Karpas-422 (cell line): ENCODE data around the gene BAZ1B. TPM values are rescaled to one million over a fixed set of nuclear protein-coding genes. Genes with fewer than 3 reads are reported as not detected.
"Not testable (repeated sequence)": the region's sequence is repeated elsewhere in the genome, so short reads cannot be mapped to it uniquely, and the experiment has no call there.

ENCODE experiments used
- DNase-seq: peaks from one replicate; pipeline ENCODE4 v3.0.0-alpha.2; 2015
- H2AFZ ChIP-seq: fragments of 200-600 bp; sonication (generic); 2 replicates; pipeline ENCODE4 v1.6.1; 2014; ENCODE audit warnings: antibody characterized with exemption, low read length, mixed read lengths
- H3K27ac ChIP-seq: fragments of 200-600 bp; sonication (generic); 2 replicates; pipeline ENCODE4 v1.5.1; 2014; ENCODE audit warnings: mild to moderate bottlenecking, low read length, moderate library complexity
- H3K27me3 ChIP-seq: fragments of 200-600 bp; sonication (generic); 2 replicates; pipeline ENCODE4 v1.6.1; 2014; ENCODE audit warnings: low read length, mixed read lengths
- H3K36me3 ChIP-seq: fragments of 200-600 bp; sonication (generic); 2 replicates; pipeline ENCODE4 v1.6.1; 2014; ENCODE audit warnings: low read length, mixed read lengths; ENCODE audit not compliant: insufficient read depth
- H3K4me1 ChIP-seq: fragments of 200-600 bp; sonication (generic); 2 replicates; pipeline ENCODE4 v1.6.1; 2014; ENCODE audit warnings: mild to moderate bottlenecking, low read length, mixed read lengths
- H3K4me2 ChIP-seq: fragments of 200-600 bp; sonication (generic); 2 replicates; pipeline ENCODE4 v1.6.1; 2014; ENCODE audit warnings: low read length, low read depth, mild to moderate bottlenecking; ENCODE audit not compliant: poor library complexity, severe bottlenecking
- H3K4me3 ChIP-seq: fragments of 200-600 bp; sonication (generic); 2 replicates; pipeline ENCODE4 v1.5.1; 2014; ENCODE audit warnings: mild to moderate bottlenecking, antibody characterized with exemption, low read length, mixed read lengths
- H3K79me2 ChIP-seq: fragments of 200-600 bp; sonication (generic); 2 replicates; pipeline ENCODE4 v1.6.1; 2014; ENCODE audit warnings: mild to moderate bottlenecking, low read length, mixed read lengths
- H3K9ac ChIP-seq: fragments of 200-600 bp; sonication (generic); 2 replicates; pipeline ENCODE4 v1.6.0; 2014; ENCODE audit warnings: low read length
- H3K9me2 ChIP-seq: fragments of 200-600 bp; sonication (generic), shearing (Covaris generic); replicated peaks from 2 replicates; pipeline ENCODE4 v1.6.0; 2014; ENCODE audit warnings: mild to moderate bottlenecking, low read length, moderate library complexity; ENCODE audit not compliant: insufficient read depth
- H3K9me3 ChIP-seq: fragments of 300-700, 200-600 bp; sonication (generic); 2 replicates; pipeline ENCODE4 v1.6.1; 2014; ENCODE audit warnings: low read length, mixed read lengths
- H4K20me1 ChIP-seq: fragments of 200-600 bp; sonication (generic); 2 replicates; pipeline ENCODE4 v1.6.1; 2014; ENCODE audit warnings: mild to moderate bottlenecking, antibody characterized with exemption, low read length, low read depth; ENCODE audit not compliant: insufficient read depth
- total RNA-seq: library from RNA; depleted of rRNA; stranded (reverse); fragments of >200 nt; shearing (Covaris generic); gene quantifications from 2 replicates; pipeline ENCODE4 v1.2.3, GENCODE V29; 2014; ENCODE audit warnings: low replicate concordance

BAZ1B gene
- total RNA-seq, 1 experiment from 2014 or later = 51.2 TPM

DNA sequence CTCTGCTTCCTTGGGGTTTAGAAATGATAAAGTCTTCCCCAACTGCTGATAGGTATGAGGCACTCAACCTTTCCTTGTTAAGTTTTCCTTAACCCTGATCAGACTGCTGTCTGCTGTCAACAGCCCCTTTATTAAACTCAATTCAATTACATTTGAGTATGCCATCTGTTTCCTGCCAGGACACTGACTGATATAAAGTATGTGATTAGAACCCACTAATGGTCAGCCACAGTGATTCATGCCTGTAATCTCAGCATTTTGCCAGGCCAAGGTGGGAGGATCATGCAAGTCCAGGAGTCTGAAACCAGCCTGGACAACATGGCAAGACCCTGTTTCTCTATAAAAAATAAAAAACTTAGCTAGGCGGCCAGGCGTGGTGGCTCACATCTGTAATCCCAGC lies 18.1 kb downstream of the BAZ1B start:
- Histone ChIP-seq H3K27ac (no peak overlapping the region), H3K36me3 (peaks cover 61% of the 10 kb centered on the region; the same call in 1 of the 2 replicates), H3K9me3 (no peaks in the 10 kb centered on the region), H2AFZ (no peak overlapping the region), H3K4me1 (no peaks in the 10 kb centered on the region), H3K9me2 (no peaks in the 10 kb centered on the region), H3K27me3 (no peaks in the 10 kb centered on the region), H3K79me2 (peaks cover 70% of the 10 kb centered on the region), H4K20me1 (peaks cover 26% of the 10 kb centered on the region; the same call in 1 of the 2 replicates), H3K4me2 (no peak overlapping the region), H3K4me3 (no peak overlapping the region), H3K9ac (no peak overlapping the region)
- DNase-seq = no peak

DNA sequence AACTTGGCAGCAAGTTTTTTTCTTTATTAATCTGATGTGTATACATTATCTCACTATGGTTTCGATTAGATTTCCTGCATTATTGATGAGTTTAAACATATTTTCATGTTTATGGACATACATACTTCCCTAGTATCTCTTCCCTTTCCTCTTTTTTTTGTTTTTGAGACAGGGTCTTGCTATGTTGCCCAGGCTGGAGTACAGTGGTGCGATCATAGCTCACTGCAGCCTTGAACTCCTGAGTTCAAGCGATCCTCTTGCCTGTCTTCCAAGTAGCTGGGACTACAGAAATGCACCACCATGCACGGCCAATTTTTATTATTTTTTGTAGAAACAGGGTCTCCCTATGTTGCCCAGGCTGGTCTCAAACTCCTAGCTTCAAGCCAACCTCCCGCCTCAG lies 18.9 kb downstream of the BAZ1B start:
- no peaks in the 10 kb centered on the region for H3K9me2 ChIP-seq
- no peak for DNase-seq
- H2AFZ ChIP-seq = no peak overlapping the region
- H4K20me1 ChIP-seq = peaks cover 26% of the 10 kb centered on the region; the same call in 1 of the 2 replicates
- H3K4me2 ChIP-seq = no peak overlapping the region
- H3K4me3 ChIP-seq = no peak overlapping the region
- H3K27ac ChIP-seq = no peak overlapping the region
- H3K79me2 ChIP-seq = peaks cover 72% of the 10 kb centered on the region
- no peaks in the 10 kb centered on the region for H3K4me1 ChIP-seq
- H3K9ac ChIP-seq = no peak overlapping the region
- no peaks in the 10 kb centered on the region for H3K27me3 ChIP-seq
- H3K36me3 ChIP-seq = peaks cover 58% of the 10 kb centered on the region; the same call in 1 of the 2 replicates
- H3K9me3 ChIP-seq = no peaks in the 10 kb centered on the region

DNA sequence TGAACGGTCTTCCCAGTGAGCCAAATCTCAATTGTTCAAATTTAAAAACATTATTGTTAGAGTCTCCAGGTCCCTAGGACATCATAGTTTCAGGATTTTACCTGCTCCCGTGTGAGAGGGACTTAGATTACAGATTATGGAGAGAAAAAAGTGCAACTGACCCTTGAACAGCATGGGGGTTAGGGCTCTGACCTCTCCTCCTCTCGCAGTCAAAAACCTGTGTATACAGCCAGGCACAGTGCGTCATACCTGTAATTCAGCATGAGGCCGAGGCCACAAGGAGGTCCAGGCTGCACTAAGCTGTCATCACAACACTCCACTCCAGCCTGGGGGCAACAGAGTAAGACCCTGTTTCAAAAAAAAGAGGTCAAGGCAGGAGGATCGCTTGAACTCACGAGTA lies 25.5 kb downstream of the BAZ1B start:
- no peaks in the 10 kb centered on the region for H3K4me1 ChIP-seq
- DNase-seq = no peak
- 0 out of 2 replicates have a peak, but pooled peaks cover 21% of the 10 kb centered on the region for H4K20me1 ChIP-seq
- no peak overlapping the region for H3K27ac ChIP-seq
- H3K36me3 ChIP-seq = peaks cover 58% of the 10 kb centered on the region; the same call in 1 of the 2 replicates
- no peak overlapping the region for H2AFZ ChIP-seq
- H3K9ac ChIP-seq = no peak overlapping the region
- no peaks in the 10 kb centered on the region for H3K9me2 ChIP-seq
- no peaks in the 10 kb centered on the region for H3K9me3 ChIP-seq
- peaks cover 78% of the 10 kb centered on the region for H3K79me2 ChIP-seq
- no peak overlapping the region for H3K4me2 ChIP-seq
- no peak overlapping the region for H3K4me3 ChIP-seq
- no peaks in the 10 kb centered on the region for H3K27me3 ChIP-seq

DNA sequence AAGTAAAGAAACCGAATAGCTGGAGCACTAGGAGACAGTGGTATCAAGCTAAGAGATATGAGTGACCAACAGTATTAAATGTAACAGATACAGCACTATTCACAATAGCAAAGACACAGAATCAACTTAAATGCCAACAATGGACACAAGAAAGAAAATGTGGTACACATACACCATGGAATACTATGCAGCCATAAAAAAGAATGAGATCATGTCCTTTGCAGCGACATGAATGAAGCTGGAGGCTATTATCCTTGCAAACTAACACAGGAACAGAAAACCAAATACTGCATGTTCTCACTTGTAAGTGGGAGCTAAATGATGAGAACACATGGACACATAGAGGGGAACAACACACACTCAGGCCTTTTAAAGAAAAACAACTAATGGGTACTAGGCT lies 26.6 kb downstream of the BAZ1B start:
- H3K9ac ChIP-seq, H3K27ac ChIP-seq, H3K4me1 ChIP-seq, H3K27me3 ChIP-seq, H3K4me3 ChIP-seq, H2AFZ ChIP-seq, H3K4me2 ChIP-seq, H3K9me2 ChIP-seq, H3K9me3 ChIP-seq, DNase-seq: not testable (repeated sequence)
- Histone ChIP-seq H3K79me2 (peaks cover 79% of the 10 kb centered on the region), H3K36me3 (peaks cover 54% of the 10 kb centered on the region; the same call in 1 of the 2 replicates), H4K20me1 (0 out of 2 replicates have a peak, but pooled peaks cover 21% of the 10 kb centered on the region)

DNA sequence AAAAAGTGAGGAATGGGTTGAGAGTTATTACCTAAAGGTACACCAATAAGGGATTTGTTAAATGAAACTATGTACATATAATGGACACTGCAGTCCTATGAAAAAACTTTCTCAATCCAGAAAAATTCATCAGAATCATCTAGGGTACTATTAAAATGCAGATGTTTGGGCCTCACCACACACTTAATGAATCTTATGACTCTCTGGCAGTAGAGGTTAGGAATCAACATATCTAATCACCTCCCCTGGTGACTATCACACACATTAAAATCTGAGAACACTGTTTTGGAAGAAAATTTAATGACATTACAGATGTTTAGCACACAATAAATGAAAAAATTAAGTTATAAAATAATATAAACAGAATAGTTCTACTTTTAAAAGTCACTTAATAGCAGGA lies 32.1 kb downstream of the BAZ1B start:
- no peaks in the 10 kb centered on the region for H3K9me3 ChIP-seq
- peaks cover 7% of the 10 kb centered on the region; the same call in 1 of the 2 replicates for H4K20me1 ChIP-seq
- no peak overlapping the region for H3K27ac ChIP-seq
- no peak overlapping the region for H3K9ac ChIP-seq
- no peak overlapping the region for H2AFZ ChIP-seq
- H3K36me3 ChIP-seq = peaks cover 65% of the 10 kb centered on the region; the same call in 1 of the 2 replicates
- no peaks in the 10 kb centered on the region for H3K9me2 ChIP-seq
- H3K27me3 ChIP-seq = no peaks in the 10 kb centered on the region
- H3K79me2 ChIP-seq = peaks cover 80% of the 10 kb centered on the region
- H3K4me3 ChIP-seq = no peak overlapping the region
- no peaks in the 10 kb centered on the region for H3K4me1 ChIP-seq
- no peak for DNase-seq
- no peak overlapping the region for H3K4me2 ChIP-seq

DNA sequence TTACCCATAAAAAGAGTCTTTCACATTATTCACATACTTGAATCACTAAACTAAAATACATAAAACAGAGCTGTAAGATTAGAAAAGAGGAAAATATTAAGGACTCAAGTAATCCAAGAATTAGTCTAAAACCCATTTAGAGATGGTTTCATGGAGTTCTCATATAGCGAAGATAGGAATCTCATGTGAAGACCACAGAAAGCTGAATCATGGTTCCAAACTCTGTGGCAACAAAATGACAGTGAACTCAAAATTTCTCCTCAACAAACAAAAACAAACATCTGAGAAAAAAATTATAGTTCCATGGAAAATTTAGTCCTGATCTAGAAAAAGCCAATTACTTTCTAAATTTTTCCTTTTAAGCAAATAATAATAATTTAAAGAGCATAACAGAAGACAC lies 34.6 kb downstream of the BAZ1B start:
- DNase-seq = no peak
- Histone ChIP-seq H3K27me3 (no peaks in the 10 kb centered on the region), H3K4me1 (no peaks in the 10 kb centered on the region), H3K27ac (no peak overlapping the region), H3K36me3 (peaks cover 70% of the 10 kb centered on the region), H3K9me3 (no peaks in the 10 kb centered on the region), H3K79me2 (peaks cover 84% of the 10 kb centered on the region), H3K9ac (no peak overlapping the region), H3K4me2 (no peak overlapping the region), H3K9me2 (no peaks in the 10 kb centered on the region), H3K4me3 (no peak overlapping the region), H4K20me1 (peaks cover 7% of the 10 kb centered on the region; the same call in 1 of the 2 replicates), H2AFZ (no peak overlapping the region)

DNA sequence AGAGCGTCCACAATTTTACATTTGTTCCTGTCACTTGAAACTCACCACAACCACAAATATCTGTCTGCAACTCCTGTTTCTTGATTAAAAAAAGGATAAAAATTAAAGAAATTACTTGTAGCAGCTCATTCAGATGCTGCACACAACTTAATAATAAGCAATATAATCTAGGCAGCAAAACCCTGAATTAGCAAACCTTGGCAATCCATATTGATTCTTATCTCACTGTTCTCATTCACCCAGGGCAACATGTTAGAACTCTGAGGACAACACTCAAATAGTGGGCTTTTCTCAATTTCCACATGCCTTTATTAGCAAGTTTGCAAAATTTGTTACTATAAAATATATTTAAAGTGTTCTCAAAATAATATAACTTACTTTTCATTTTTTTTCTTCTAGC lies 38.9 kb downstream of the BAZ1B start:
- H2AFZ ChIP-seq = no peak overlapping the region

DNA sequence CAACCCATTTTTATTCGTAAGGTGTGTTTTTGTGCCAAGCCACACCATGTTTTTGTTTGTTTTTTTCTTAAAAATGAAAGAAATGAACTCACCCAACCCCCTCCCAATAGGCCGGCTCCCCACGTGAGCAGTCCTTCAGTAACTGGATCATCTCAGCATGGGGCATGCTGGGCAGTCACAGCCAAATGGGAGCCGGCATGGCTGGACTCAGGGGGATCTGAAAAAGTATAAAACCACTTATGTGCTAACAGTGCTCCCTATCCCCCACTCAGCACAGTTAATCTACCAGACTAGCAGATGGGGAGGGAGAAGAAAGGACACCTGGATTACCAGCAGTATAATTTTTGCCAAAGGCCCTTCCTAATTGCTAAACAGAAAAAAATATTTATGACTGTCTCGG lies 39.3 kb downstream of the BAZ1B start:
- Histone ChIP-seq H3K27ac (no peak overlapping the region), H2AFZ (no peak overlapping the region), H3K4me1 (no peaks in the 10 kb centered on the region), H3K4me3 (no peak overlapping the region), H3K36me3 (peaks cover 71% of the 10 kb centered on the region), H3K4me2 (no peak overlapping the region), H3K9me2 (no peaks in the 10 kb centered on the region), H3K9ac (no peak overlapping the region), H3K79me2 (peaks cover 97% of the 10 kb centered on the region), H3K9me3 (no peaks in the 10 kb centered on the region), H4K20me1 (peaks cover 6% of the 10 kb centered on the region; the same call in 1 of the 2 replicates), H3K27me3 (no peaks in the 10 kb centered on the region)
- no peak for DNase-seq

More for the DNA sequence above, 38.9 kb downstream of the BAZ1B start:
- Histone ChIP-seq H4K20me1 (peaks cover 2% of the 10 kb centered on the region; the same call in 1 of the 2 replicates), H3K27ac (no peak overlapping the region), H3K27me3 (no peaks in the 10 kb centered on the region), H3K9ac (no peak overlapping the region), H3K79me2 (peaks cover 97% of the 10 kb centered on the region), H3K9me2 (no peaks in the 10 kb centered on the region), H3K4me2 (no peak overlapping the region), H3K4me3 (no peak overlapping the region), H3K4me1 (no peaks in the 10 kb centered on the region), H3K36me3 (peaks cover 71% of the 10 kb centered on the region), H3K9me3 (no peaks in the 10 kb centered on the region)
- DNase-seq = no peak
